AG09309 (cell line): ENCODE results near the gene DACH1.

Experiments
- DNase-seq: peaks from one replicate; pipeline ENCODE4 v3.0.0-alpha.2; 2010; ENCODE audit warnings: low read depth
- H3K4me3 ChIP-seq: 2 replicates; pipeline ENCODE4 v1.5.1; 2011; ENCODE audit warnings: mild to moderate bottlenecking, low read depth, low read length, moderate library complexity; ENCODE audit not compliant: control insufficient read depth
- CTCF ChIP-seq: IDR thresholded peaks from 2 replicates; pipeline ENCODE4 v1.5.1; 2011; ENCODE audit warnings: mild to moderate bottlenecking, low read depth, low read length, inconsistent platforms; ENCODE audit not compliant: insufficient read depth, control insufficient read depth; ENCODE audit errors: missing control alignments

The DACH1 gene

GRCh38 chr13:71408416-71408815 is 458.6 kb downstream of the DACH1 start:
- no peak overlapping the region for H3K4me3 ChIP-seq
- TF ChIP-seq CTCF = no peak
- DNase-seq = no peak

GRCh38 chr13:71399631-71400215 is 467.3 kb downstream of the DACH1 start:
- no peak for TF ChIP-seq CTCF
- no peak for DNase-seq

GRCh38 chr13:71396149-71396548 is 470.9 kb downstream of the DACH1 start:
- no peak for DNase-seq
- no peak for TF ChIP-seq CTCF
- H3K4me3 ChIP-seq = no peak overlapping the region

More at GRCh38 chr13:71399631-71400215, 467.3 kb downstream of the DACH1 start:
- H3K4me3 ChIP-seq = no peak overlapping the region

GRCh38 chr13:71395053-71395452 is 472.0 kb downstream of the DACH1 start:
- H3K4me3 ChIP-seq = no peak overlapping the region
- no peak for TF ChIP-seq CTCF
- DNase-seq = no peak

GRCh38 chr13:71394176-71394575 is 472.8 kb downstream of the DACH1 start:
- DNase-seq = no peak

More at GRCh38 chr13:71394176-71394575, 472.8 kb downstream of the DACH1 start:
- no peak overlapping the region for H3K4me3 ChIP-seq
- no peak for TF ChIP-seq CTCF
